Astrocyte (in vitro differentiated cells and primary cell): Measurements from ENCODE around the gene CCDC40. TPM values are rescaled to one million over a fixed set of nuclear protein-coding genes. Genes with fewer than 3 reads are reported as not detected.
"Not testable (repeated sequence)": the region's sequence is repeated elsewhere in the genome, so short reads cannot be mapped to it uniquely, and the experiment has no call there.

Source experiments
- DNase-seq: peaks from one replicate; pipeline ENCODE4 v3.0.0-alpha.2; 2010; ENCODE audit warnings: low read depth
- FAIRE-seq: peaks from 2 replicates; lab custom pipeline; 2011; peaks lifted over from hg19 to GRCh38; lab: Jason Lieb, UNC
- H2AFZ ChIP-seq: 2 replicates; pipeline ENCODE4 v1.6.0; 2012; ENCODE audit warnings: low read depth, low read length, inconsistent platforms
- H3K27ac ChIP-seq: 2 replicates; pipeline ENCODE4 v1.5.1; 2011; ENCODE audit warnings: low read depth, low read length, inconsistent platforms
- H3K27me3 ChIP-seq: 2 replicates; pipeline ENCODE4 v1.6.0; 2011; ENCODE audit warnings: low read length, inconsistent platforms; ENCODE audit not compliant: insufficient read depth
- H3K36me3 ChIP-seq: 2 replicates; pipeline ENCODE4 v1.5.1; 2011; ENCODE audit warnings: low read length, inconsistent platforms; ENCODE audit not compliant: insufficient read depth
- H3K4me1 ChIP-seq: 2 replicates; pipeline ENCODE4 v1.5.1; 2011; ENCODE audit warnings: low read length, inconsistent platforms; ENCODE audit not compliant: insufficient read depth
- H3K4me2 ChIP-seq: 2 replicates; pipeline ENCODE4 v1.6.0; 2012; ENCODE audit warnings: low read length, inconsistent platforms
- H3K4me3 ChIP-seq: 2 replicates; pipeline ENCODE4 v1.5.1; 2011; ENCODE audit warnings: low read depth, mild to moderate bottlenecking, low read length, inconsistent platforms; ENCODE audit not compliant: insufficient read depth
- H3K79me2 ChIP-seq: 2 replicates; pipeline ENCODE4 v1.6.0; 2012; ENCODE audit warnings: mild to moderate bottlenecking, low read length, inconsistent platforms; ENCODE audit not compliant: insufficient read depth
- H3K9ac ChIP-seq: 2 replicates; pipeline ENCODE4 v1.6.0; 2012; ENCODE audit warnings: mild to moderate bottlenecking, low read length, inconsistent platforms
- H3K9me3 ChIP-seq: 2 replicates; pipeline ENCODE4 v1.5.1; 2012; ENCODE audit warnings: low read depth, mild to moderate bottlenecking, low read length, inconsistent platforms; ENCODE audit not compliant: insufficient read depth
- H4K20me1 ChIP-seq: 2 replicates; pipeline ENCODE4 v1.6.0; 2012; ENCODE audit warnings: low read length, inconsistent platforms; ENCODE audit not compliant: insufficient read depth
- H3K27ac Mint-ChIP-seq: one replicate; pipeline ENCODE4 v1.8.0; 2021; ENCODE audit warnings: mild to moderate bottlenecking, mixed read lengths; ENCODE audit not compliant: unreplicated experiment
- H3K27me3 Mint-ChIP-seq: one replicate; pipeline ENCODE4 v1.8.0; 2021; ENCODE audit warnings: low read depth, mixed read lengths; ENCODE audit not compliant: unreplicated experiment
- H3K36me3 Mint-ChIP-seq: one replicate; pipeline ENCODE4 v1.8.0; 2021; ENCODE audit warnings: low read depth, mixed read lengths; ENCODE audit not compliant: unreplicated experiment
- H3K4me1 Mint-ChIP-seq: one replicate; pipeline ENCODE4 v1.8.0; 2021; ENCODE audit warnings: low read depth, mixed read lengths; ENCODE audit not compliant: unreplicated experiment
- H3K4me3 Mint-ChIP-seq: one replicate; pipeline ENCODE4 v1.8.0; 2021; ENCODE audit warnings: mild to moderate bottlenecking, moderate library complexity, mixed read lengths; ENCODE audit not compliant: unreplicated experiment
- H3K9me3 Mint-ChIP-seq: one replicate; pipeline ENCODE4 v1.8.0; 2021; ENCODE audit warnings: mild to moderate bottlenecking, mixed read lengths; ENCODE audit not compliant: unreplicated experiment
- CTCF ChIP-seq: IDR thresholded peaks from 2 replicates; pipeline ENCODE4 v1.5.1; 2011; ENCODE audit warnings: low read depth, mild to moderate bottlenecking, inconsistent platforms, low read length, moderate library complexity; ENCODE audit not compliant: insufficient read depth
- EZH2 ChIP-seq: IDR thresholded peaks from 2 replicates; pipeline ENCODE4 v1.6.1; 2012; ENCODE audit warnings: mild to moderate bottlenecking, low read length, inconsistent platforms; ENCODE audit not compliant: insufficient read depth
- total RNA-seq: library from RNA; stranded (reverse); gene quantifications from 2 replicates; pipeline ENCODE4 v1.2.1, GENCODE V29; 2021

The CCDC40 gene
- total RNA-seq, 1 donor from 2014 or later: 7.0 TPM

GRCh38 chr17:80045703-80046102, 9.3 kb downstream of the CCDC40 start:
- no peak overlapping the region for H3K27ac Mint-ChIP-seq
- TF ChIP-seq EZH2 (no peak), CTCF (no peak)
- Histone ChIP-seq H4K20me1 (no peaks in the 10 kb centered on the region), H3K27ac (no peak overlapping the region), H3K4me2 (no peak overlapping the region), H3K4me3 (no peak overlapping the region), H3K9me3 (no peaks in the 10 kb centered on the region), H3K4me1 (no peaks in the 10 kb centered on the region), H3K27me3 (no peaks in the 10 kb centered on the region), H3K36me3 (no peaks in the 10 kb centered on the region), H2AFZ (no peak overlapping the region), H3K79me2 (no peaks in the 10 kb centered on the region), H3K9ac (no peak overlapping the region)
- H3K27me3 Mint-ChIP-seq: no peaks in the 10 kb centered on the region
- FAIRE-seq (no peak), DNase-seq (no peak)
- peak overlapping the region; percentile 50 for H3K4me3 Mint-ChIP-seq
- peaks cover 25% of the 10 kb centered on the region for H3K36me3 Mint-ChIP-seq
- peaks cover 5% of the 10 kb centered on the region for H3K9me3 Mint-ChIP-seq
- no peaks in the 10 kb centered on the region for H3K4me1 Mint-ChIP-seq

GRCh38 chr17:80046709-80047108, 10.3 kb downstream of the CCDC40 start:
- not testable (repeated sequence) for H3K27me3 ChIP-seq, H4K20me1 ChIP-seq, H3K4me1 Mint-ChIP-seq, H3K4me1 ChIP-seq, FAIRE-seq, H3K79me2 ChIP-seq, H3K9ac ChIP-seq, DNase-seq, H2AFZ ChIP-seq, H3K4me3 ChIP-seq, H3K4me2 ChIP-seq, H3K4me3 Mint-ChIP-seq, H3K27me3 Mint-ChIP-seq, H3K9me3 Mint-ChIP-seq, H3K9me3 ChIP-seq, H3K36me3 ChIP-seq, H3K27ac Mint-ChIP-seq, H3K27ac ChIP-seq
- peaks cover 24% of the 10 kb centered on the region for H3K36me3 Mint-ChIP-seq

GRCh38 chr17:80047176-80047575, 10.7 kb downstream of the CCDC40 start:
- Histone ChIP-seq H3K4me1 (no peaks in the 10 kb centered on the region), H3K79me2 (no peaks in the 10 kb centered on the region), H4K20me1 (no peaks in the 10 kb centered on the region), H3K36me3 (no peaks in the 10 kb centered on the region), H3K27me3 (no peaks in the 10 kb centered on the region), H3K4me3 (no peak overlapping the region), H3K4me2 (no peak overlapping the region), H3K9me3 (no peaks in the 10 kb centered on the region), H3K27ac (no peak overlapping the region), H2AFZ (no peak overlapping the region), H3K9ac (no peak overlapping the region)
- DNase-seq (no peak), FAIRE-seq (no peak)
- Mint-ChIP-seq H3K9me3 (peaks cover 4% of the 10 kb centered on the region), H3K4me1 (no peaks in the 10 kb centered on the region), H3K4me3 (no peak overlapping the region), H3K27me3 (no peaks in the 10 kb centered on the region), H3K36me3 (peaks cover 27% of the 10 kb centered on the region), H3K27ac (no peak overlapping the region)
- TF ChIP-seq EZH2: no peak
- no peak for TF ChIP-seq CTCF
